PC-9 (cell line): Measurements from ENCODE around the gene PRELP. TPM values are rescaled to one million over a fixed set of nuclear protein-coding genes. Genes with fewer than 3 reads are reported as not detected.

Experiments
- BruUV-seq: library from RNA; stranded (reverse); fragments of 400-500 nt; replicated peaks from 2 replicates; lab custom pipeline; 2021; lab: Mats Ljungman, UMichigan
- CTCF ChIA-PET: fragments of 300-600 bp; sonication (Branson Sonifier 250); formaldehyde crosslinking; loops from one replicate; lab custom pipeline; 2022; ENCODE audit warnings: antibody characterized with exemption; lab: Charles Lee
- POLR2A ChIA-PET: fragments of 300-600 bp; sonication (Branson Sonifier 250); formaldehyde crosslinking; loops from one replicate; lab custom pipeline; 2022; ENCODE audit warnings: antibody characterized with exemption; ENCODE audit not compliant: unreplicated experiment; lab: Charles Lee
- DNase-seq, 2 experiments: peaks; one replicate each; pipeline versions ENCODE4 v3.0.0 to v3.0.0-alpha.2; 2015 to 2022; ENCODE audit warnings: mixed read lengths in 1 of 2
- H2AFZ ChIP-seq: fragments of 200-600 bp; sonication (generic); 2 replicates; pipeline ENCODE4 v1.8.1; 2017; ENCODE audit warnings: antibody characterized with exemption
- H3F3A ChIP-seq: fragments of 200-600 bp; sonication (generic); 2 replicates; pipeline ENCODE4 v1.8.1; 2017; ENCODE audit warnings: antibody characterized with exemption, mild to moderate bottlenecking, low read depth; ENCODE audit not compliant: insufficient read depth
- H3K27ac ChIP-seq: fragments of 200-600 bp; sonication (generic); 2 replicates; pipeline ENCODE4 v1.6.1; 2016; ENCODE audit warnings: mixed run types
- H3K27me3 ChIP-seq: fragments of 200-600 bp; sonication (generic); 2 replicates; pipeline ENCODE4 v1.6.1; 2016; ENCODE audit warnings: low read depth, mixed run types; ENCODE audit not compliant: insufficient read depth
- H3K36me3 ChIP-seq: fragments of 200-600 bp; sonication (generic); 2 replicates; pipeline ENCODE4 v1.6.1; 2016; ENCODE audit warnings: low read depth, mixed run types
- H3K4me1 ChIP-seq: fragments of 200-600 bp; sonication (generic); replicated peaks from 2 replicates; pipeline ENCODE4 v1.6.1; 2016; ENCODE audit warnings: mixed run types; ENCODE audit not compliant: insufficient read depth
- H3K4me2 ChIP-seq: fragments of 200-600 bp; sonication (generic); 2 replicates; pipeline ENCODE4 v1.6.1; 2017; ENCODE audit warnings: mixed run types
- H3K4me3 ChIP-seq: fragments of 200-600 bp; sonication (generic); 2 replicates; pipeline ENCODE4 v1.6.1; 2016; ENCODE audit warnings: mixed run types
- H3K79me2 ChIP-seq: fragments of 200-600 bp; sonication (generic); 2 replicates; pipeline ENCODE4 v1.6.1; 2017; ENCODE audit warnings: low read depth, mixed run types
- H3K9me2 ChIP-seq: fragments of 200-600 bp; sonication (generic); 2 replicates; pipeline ENCODE4 v1.8.1; 2017; ENCODE audit warnings: mild to moderate bottlenecking; ENCODE audit not compliant: insufficient read depth
- H3K9me3 ChIP-seq: fragments of 200-600 bp; sonication (generic); 2 replicates; pipeline ENCODE4 v1.8.1; 2016; ENCODE audit warnings: low read depth; ENCODE audit not compliant: insufficient read depth
- H4K20me1 ChIP-seq: fragments of 200-600 bp; sonication (generic); 2 replicates; pipeline ENCODE4 v1.8.1; 2017; ENCODE audit not compliant: insufficient read depth
- EZH2 ChIP-seq: fragments of 200-600 bp; sonication (generic); IDR thresholded peaks from 2 replicates; pipeline ENCODE4 v1.8.0; 2017; ENCODE audit warnings: antibody characterized with exemption, low read depth
- intact Hi-C: fragments of 100-400 bp; cut with micrococcal nuclease; formaldehyde crosslinking; loops from one replicate; pipeline ENCODE4 v1.10.0; 2022; ENCODE audit not compliant: unreplicated experiment
- total RNA-seq: library from RNA; stranded (reverse); gene quantifications from 2 replicates; pipeline ENCODE4 v1.2.3, GENCODE V29; 2021
- TF ChIP-seq, protein P1 (sequence below): fragments of 200-600 bp; sonication (generic); conservative IDR thresholded peaks from 2 replicates; pipeline ENCODE4 v1.6.1; 2017; ENCODE audit warnings: mixed run types, antibody characterized with exemption, mild to moderate bottlenecking, moderate library complexity

PRELP gene
- total RNA-seq, 1 experiment from 2014 or later = not detected

DNA sequence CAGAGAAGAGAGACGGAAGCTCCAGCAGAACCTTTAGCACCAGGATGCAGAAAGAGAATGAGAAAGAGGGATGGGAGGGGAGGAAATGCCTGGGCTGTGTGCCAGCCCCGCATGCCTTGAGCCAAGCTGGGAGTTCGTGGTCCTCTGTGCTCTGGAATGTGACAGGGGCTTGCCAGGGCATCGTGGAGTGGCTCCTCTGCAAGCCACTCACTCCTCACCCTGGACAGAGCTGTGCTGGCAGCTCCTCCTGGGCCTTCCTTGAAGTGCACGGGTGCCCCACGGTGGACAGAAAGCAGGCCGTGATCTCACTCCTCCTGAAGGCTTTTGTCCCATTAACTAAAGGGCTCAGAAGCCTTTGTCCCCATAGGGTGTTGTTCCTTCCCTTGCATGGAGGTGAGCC is 34.8 kb upstream of the PRELP start:
- H3K27me3 ChIP-seq = peaks cover 93% of the 10 kb centered on the region
- H4K20me1 ChIP-seq = no peaks in the 10 kb centered on the region
- no peak overlapping the region for H3K4me3 ChIP-seq
- ChIA-PET CTCF (interaction anchor here (0.5 to 1.0 kb wide), 3 partner anchors 47 to 99 kb away, joined by 3 to 6 read pairs (median 3); no protein-coding TSS in a partner anchor), POLR2A (no interaction called here)
- no peaks in the 10 kb centered on the region for H3K36me3 ChIP-seq
- no peaks in the 10 kb centered on the region for H3K9me2 ChIP-seq
- H3F3A ChIP-seq = no peaks in the 10 kb centered on the region
- H3K4me2 ChIP-seq = no peak overlapping the region
- no peaks in the 10 kb centered on the region for H3K4me1 ChIP-seq
- H3K27ac ChIP-seq = no peak overlapping the region
- peak in 1 of 2 experiments; percentile 20 for DNase-seq
- no peak for TF ChIP-seq EZH2
- TF ChIP-seq, protein P1, sequence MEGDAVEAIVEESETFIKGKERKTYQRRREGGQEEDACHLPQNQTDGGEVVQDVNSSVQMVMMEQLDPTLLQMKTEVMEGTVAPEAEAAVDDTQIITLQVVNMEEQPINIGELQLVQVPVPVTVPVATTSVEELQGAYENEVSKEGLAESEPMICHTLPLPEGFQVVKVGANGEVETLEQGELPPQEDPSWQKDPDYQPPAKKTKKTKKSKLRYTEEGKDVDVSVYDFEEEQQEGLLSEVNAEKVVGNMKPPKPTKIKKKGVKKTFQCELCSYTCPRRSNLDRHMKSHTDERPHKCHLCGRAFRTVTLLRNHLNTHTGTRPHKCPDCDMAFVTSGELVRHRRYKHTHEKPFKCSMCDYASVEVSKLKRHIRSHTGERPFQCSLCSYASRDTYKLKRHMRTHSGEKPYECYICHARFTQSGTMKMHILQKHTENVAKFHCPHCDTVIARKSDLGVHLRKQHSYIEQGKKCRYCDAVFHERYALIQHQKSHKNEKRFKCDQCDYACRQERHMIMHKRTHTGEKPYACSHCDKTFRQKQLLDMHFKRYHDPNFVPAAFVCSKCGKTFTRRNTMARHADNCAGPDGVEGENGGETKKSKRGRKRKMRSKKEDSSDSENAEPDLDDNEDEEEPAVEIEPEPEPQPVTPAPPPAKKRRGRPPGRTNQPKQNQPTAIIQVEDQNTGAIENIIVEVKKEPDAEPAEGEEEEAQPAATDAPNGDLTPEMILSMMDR = 0 out of 2 replicates have a peak, but pooled peaks have one; percentile 21
- H2AFZ ChIP-seq = no peak overlapping the region
- H3K9me3 ChIP-seq = no peaks in the 10 kb centered on the region
- H3K79me2 ChIP-seq = no peaks in the 10 kb centered on the region
- intact Hi-C loops = loop anchor here (10.0 kb wide), 1 partner anchor 66 kb away; no protein-coding TSS in a partner anchor
- no TSS peak for BruUV-seq

DNA sequence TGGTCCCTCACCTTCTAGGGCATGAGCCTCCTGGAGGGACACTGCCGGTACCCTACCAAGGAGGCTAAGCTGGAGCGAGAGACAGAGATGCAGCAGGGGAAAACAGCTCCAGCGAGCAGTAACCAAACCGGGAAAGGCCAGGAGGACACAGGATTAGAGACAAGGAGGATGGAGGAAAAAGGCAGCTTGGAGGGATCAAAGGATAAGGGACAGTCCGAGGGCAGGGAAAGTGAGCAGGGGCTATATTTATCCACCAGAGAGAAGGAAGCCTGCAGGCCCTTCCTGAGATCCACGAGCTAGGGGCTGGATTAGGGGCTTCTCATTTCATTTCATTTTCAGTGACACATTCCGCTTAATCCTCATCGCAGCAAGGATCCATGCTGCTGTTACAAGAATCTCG is 33.8 kb upstream of the PRELP start:
- POLR2A ChIA-PET = no interaction called here
- peaks cover 92% of the 10 kb centered on the region for H3K27me3 ChIP-seq
- intact Hi-C loops = loop anchor here (10.0 kb wide), 1 partner anchor 67 kb away; no protein-coding TSS in a partner anchor

DNA sequence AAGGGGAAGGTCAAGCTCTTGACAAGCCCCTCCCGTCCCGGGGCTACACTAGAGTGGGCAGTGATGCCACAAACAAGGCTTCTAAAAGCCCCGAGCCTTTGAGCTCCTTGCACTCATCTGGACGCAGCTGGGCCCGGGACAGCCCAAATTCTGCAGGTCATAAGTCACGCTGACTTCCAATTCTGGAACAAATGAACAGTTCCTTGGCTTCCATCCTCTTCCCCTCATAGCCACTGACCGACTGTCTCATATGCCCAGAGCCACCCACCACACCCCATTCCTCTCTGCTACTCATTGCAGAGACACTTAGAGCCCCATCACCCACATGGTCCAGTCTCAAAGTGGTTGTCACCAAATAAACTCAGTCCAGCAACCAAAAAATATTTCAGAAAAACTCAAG is 32.8 kb upstream of the PRELP start:
- Histone ChIP-seq H3K4me2 (no peak overlapping the region), H3K36me3 (no peaks in the 10 kb centered on the region), H3F3A (no peaks in the 10 kb centered on the region), H4K20me1 (no peaks in the 10 kb centered on the region), H3K9me2 (no peaks in the 10 kb centered on the region), H3K27ac (no peak overlapping the region), H3K4me3 (no peak overlapping the region), H2AFZ (no peak overlapping the region), H3K4me1 (no peaks in the 10 kb centered on the region), H3K27me3 (peaks cover 88% of the 10 kb centered on the region), H3K9me3 (no peaks in the 10 kb centered on the region), H3K79me2 (no peaks in the 10 kb centered on the region)
- POLR2A ChIA-PET = no interaction called here
- TF ChIP-seq, protein P1 = no peak
- no peak for TF ChIP-seq EZH2
- DNase-seq = no peak
- CTCF ChIA-PET = no interaction called here
- intact Hi-C loops = loop anchor here (10.0 kb wide), 1 partner anchor 68 kb away; no protein-coding TSS in a partner anchor
- no TSS peak for BruUV-seq

More for the DNA sequence above, 33.8 kb upstream of the PRELP start:
- no peak for TF ChIP-seq EZH2
- TF ChIP-seq, protein P1 = no peak
- Histone ChIP-seq H4K20me1 (no peaks in the 10 kb centered on the region), H2AFZ (no peak overlapping the region), H3K27ac (no peak overlapping the region), H3K9me3 (no peaks in the 10 kb centered on the region), H3K79me2 (no peaks in the 10 kb centered on the region), H3K4me1 (no peaks in the 10 kb centered on the region), H3K4me2 (no peak overlapping the region), H3K9me2 (no peaks in the 10 kb centered on the region), H3K36me3 (no peaks in the 10 kb centered on the region), H3K4me3 (no peak overlapping the region), H3F3A (no peaks in the 10 kb centered on the region)
- CTCF ChIA-PET = no interaction called here
- no TSS peak for BruUV-seq
- no peak for DNase-seq
